GM18519 (cell line): ENCODE data around the gene HTR2A.
"Not testable (repeated sequence)": the region's sequence is repeated elsewhere in the genome, so short reads cannot be mapped to it uniquely, and the experiment has no call there.

Experiments used
- ATAC-seq: cut with Tn5 transposase; IDR thresholded peaks from one replicate; pipeline ENCODE4 v1.9.1; 2021; ENCODE audit warnings: mild to moderate bottlenecking, moderate library complexity; ENCODE audit not compliant: unreplicated experiment, low FRiP score

The HTR2A gene

DNA sequence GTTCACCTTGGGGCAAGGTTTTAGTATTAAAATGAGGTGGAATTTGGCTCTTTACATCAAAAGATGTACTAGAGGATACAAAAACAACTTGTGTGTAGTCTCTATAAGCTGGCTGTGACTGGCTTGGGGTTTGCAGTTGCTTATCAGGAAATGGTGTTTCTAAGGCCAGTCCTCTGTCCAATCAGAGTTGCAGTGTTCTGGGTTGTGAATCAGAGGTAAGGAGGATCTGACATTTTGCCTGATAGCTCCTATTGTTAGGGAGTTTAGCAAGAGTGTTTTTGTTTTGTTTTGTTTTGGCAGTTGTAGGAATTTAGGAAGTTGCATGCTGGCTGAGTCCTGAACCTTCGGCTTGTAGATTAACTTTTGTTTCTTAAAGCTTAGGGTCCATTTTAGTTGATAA is 79.8 kb downstream of the HTR2A start:
- no peak for ATAC-seq

- ATAC-seq = no peak
Measured at GRCh38 chr13:46816371-46816770, 80.5 kb downstream of the HTR2A start.

DNA sequence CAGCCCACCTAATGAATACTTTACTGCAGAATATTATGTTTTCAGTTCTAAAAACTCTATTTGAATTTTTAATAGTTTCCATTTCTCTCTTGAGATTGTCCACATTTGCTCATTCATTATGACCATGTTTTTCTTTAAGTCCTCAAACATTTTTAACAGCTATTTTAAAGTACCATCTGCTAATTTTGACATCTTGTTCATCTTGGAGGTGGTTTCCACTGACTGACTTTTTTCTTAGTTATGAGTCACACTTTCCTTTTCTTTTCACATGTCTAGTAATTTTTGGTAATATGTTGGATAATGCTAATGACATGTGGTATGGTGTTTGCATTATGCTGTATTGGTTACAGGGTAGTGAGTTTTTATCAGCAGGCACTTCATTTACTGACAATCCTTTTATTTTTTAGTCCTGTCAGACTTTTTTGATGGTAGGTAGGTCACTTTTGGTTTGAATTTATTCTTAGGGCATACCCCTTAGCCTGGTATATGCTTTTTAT is 84.5 kb downstream of the HTR2A start:
- no peak for ATAC-seq

DNA sequence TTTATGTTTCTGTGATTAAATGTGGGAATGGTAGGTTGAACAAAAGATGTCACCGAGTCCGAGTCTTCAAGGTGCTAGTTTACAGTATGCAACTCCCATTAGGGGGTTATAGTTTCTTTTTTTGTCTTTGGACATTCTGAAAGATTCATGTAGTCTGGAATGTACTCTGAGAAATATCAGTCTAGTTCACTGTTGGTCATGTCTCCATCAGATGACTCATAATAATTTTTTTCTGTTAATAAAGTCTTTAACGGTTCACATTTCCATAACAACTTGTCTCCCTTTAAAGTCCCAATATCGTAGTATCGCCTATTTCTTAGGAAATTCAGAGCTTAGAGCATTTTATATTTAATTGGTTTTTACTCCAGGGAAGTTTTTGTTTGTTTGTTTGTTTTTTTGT is 86.4 kb downstream of the HTR2A start:
- ATAC-seq = no peak

- ATAC-seq = not testable (repeated sequence)
Measured at GRCh38 chr13:46804921-46805320, 91.9 kb downstream of the HTR2A start.

GRCh38 chr13:46804391-46804815 is 92.5 kb downstream of the HTR2A start:
- ATAC-seq = no peak

DNA sequence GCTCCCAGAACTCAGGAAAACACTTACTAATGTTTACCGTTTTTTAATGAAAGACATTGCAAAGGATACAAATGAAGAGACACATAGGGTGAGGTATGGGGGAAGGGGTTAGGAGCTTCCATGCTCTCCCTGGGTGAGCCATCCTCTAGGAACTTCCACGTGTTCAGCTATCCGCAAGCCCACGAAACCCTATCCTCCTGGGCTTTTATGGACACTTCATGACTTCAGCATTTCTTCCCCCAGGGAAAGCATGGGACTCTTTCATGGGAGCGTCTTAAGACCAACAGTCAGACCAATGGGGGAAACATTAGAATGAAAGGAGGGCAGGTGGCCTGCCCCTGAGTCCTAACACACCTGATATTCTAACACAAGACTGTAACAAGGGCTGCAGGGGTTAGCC is 93.3 kb downstream of the HTR2A start:
- ATAC-seq = no peak

DNA sequence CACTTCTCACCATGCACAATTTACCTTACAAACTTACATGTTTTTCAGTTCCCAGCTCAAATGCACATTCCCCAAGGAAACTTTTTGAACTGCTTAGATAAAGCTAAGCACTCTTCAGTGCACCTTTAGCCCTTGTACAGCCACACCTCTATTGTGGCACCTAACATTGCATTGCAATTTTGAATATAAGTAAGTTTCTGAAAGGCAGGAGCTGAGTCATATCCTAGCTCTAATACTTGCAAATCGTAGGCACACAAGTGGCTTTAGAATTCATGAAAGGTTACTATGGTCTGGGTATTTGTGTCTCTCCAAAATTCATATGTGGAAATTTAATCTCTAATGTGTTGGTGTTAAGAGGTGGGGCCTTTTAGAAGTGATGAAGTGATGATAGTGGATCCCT is 95.0 kb downstream of the HTR2A start:
- no peak for ATAC-seq

- no peak for ATAC-seq
Measured at GRCh38 chr13:46799139-46799538, 97.7 kb downstream of the HTR2A start.

GRCh38 chr13:46797501-46798237 is 99.2 kb downstream of the HTR2A start:
- no peak for ATAC-seq

- ATAC-seq = peak; percentile 77
Measured at GRCh38 chr13:46796515-46797474, 100.1 kb downstream of the HTR2A start, which contains the start of gene ESD. ESD (minus strand) TSS chr13:46797161; CDS start chr13:46791413, 5,748 bp downstream.

DNA sequence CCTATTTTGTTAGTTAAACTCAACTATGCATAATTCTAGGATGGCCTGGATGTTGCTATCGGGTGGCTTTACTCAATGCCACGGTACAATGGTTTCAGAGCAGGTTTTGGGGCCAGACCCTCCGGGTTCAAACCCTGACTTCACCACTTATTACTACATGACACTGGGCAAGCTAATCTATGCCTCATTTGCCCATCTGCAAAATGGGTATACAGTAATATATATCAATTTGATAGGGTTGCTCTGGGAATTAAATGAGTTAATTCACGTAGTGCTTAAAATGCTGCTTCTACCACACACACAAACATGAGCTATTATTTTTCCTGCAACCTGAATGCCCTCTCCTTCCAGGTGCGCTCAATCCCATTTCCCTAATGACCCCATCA is 100.7 kb downstream of the HTR2A start:
- no peak for ATAC-seq

DNA sequence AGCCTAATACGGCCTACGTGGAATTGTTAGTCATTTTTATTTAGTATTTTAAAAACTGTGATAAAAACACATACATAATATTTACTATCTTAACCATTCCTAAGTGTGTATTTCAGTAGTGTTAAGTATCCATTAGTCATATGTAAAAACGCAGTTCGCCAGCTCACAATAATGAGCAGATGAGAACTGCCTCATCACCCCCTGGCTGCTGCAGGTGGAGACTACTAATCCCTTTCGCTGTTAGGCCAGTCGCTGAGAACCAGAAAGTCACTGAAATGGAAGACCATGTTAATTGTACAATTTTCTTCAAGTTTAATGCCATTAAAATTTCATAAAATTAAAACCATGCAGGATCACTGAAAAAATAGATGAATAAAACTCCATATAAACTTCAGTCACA is 101.5 kb downstream of the HTR2A start:
- ATAC-seq = no peak

GRCh38 chr13:46783504-46783903 is 113.3 kb downstream of the HTR2A start:
- ATAC-seq = no peak

DNA sequence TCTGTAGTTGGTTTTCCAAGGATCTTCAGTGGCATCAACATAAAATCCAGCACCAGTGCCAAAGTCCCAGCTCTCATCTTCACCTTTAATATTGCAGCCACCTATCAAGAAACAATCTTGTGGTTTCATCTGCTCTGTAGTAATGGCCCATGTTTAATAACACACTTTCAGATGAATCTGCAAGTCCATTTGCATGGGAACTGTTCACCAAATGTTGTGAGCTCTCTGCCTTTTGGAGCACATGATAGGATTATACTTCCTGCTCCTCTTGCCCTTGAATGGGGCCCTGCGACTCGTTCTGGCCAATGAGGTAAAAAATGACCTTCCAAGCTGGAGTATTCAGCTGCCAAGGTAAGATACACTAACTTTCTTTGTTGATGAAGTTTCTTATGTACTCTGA is 114.2 kb downstream of the HTR2A start:
- ATAC-seq = no peak

DNA sequence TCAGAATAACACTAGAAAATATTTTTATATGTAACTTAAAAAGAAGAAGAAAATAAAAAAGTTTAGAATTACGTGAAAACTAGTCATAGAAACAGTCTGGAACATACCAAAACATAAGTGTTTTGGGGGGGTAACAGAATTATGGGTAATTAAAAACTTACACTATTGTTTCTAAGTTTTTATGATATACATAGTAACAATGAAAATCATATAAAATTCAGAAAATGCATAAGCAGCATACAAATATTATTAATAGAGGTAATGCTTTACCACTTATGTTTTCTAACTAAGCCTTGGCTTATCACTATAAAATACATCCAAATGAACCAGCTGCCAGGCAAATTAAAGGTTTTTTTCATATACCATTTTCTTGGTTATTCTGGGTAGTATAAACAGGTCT is 114.8 kb downstream of the HTR2A start:
- no peak for ATAC-seq
